Measurements from ENCODE around the gene PLB1. TPM values are rescaled to one million over a fixed set of nuclear protein-coding genes. Genes with fewer than 3 reads are reported as not detected.

The PLB1 gene
- total RNA-seq, 1 experiment from 2014 or later: 0.44 TPM

DNA sequence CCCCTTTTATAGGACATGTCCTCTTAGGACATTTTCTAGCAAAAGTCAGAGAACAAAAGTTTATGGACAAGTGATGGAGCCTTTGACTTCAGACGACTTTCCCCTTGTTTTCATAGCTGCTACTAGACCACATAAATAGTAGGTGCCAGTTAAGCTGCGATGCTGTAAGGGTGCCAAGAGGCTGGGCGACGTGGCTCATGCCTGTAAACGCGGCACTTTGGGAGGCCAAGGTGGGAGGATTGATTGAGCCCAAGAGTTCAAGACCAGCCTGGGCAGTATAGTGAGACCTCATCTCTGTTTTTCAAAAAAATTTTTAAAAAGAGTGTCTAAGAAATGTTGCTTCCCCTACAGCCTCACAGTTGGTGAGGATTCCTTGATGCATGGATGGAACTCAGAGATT, 2.2 kb upstream of the PLB1 start:
- ChIA-PET CTCF (interaction anchor here (1.3 to 1.8 kb wide), 2 partner anchors 41 to 741 kb away, joined by 3 to 4 read pairs; no protein-coding TSS in a partner anchor), POLR2A (no interaction called here)
- H3K27me3 Mint-ChIP-seq (ENCODE audit: low read depth): peaks cover 3% of the 10 kb centered on the region
- ATAC-seq (no peak), DNase-seq (ENCODE audit: low spot score) (no peak)
- no peak overlapping the region for H3K27ac Mint-ChIP-seq
- peaks cover 2% of the 10 kb centered on the region; the same call in 1 of the 2 replicates for H3K4me1 Mint-ChIP-seq
- no peaks in the 10 kb centered on the region for H3K9me3 Mint-ChIP-seq
- H3K4me3 Mint-ChIP-seq: no peak overlapping the region
- no peaks in the 10 kb centered on the region for H3K36me3 Mint-ChIP-seq
- TF ChIP-seq ZNF512 (CRISPR knock-in tag; IDR thresholded peaks at IDR 0.05; ENCODE audit: borderline replicate concordance): no peak
- no peak for TF ChIP-seq AR (CRISPR knock-in tag; IDR thresholded peaks at IDR 0.05)
- no peak for TF ChIP-seq ESRRA (CRISPR knock-in tag; IDR thresholded peaks at IDR 0.05; ENCODE audit: borderline replicate concordance)
- TF ChIP-seq ZNF423 (CRISPR knock-in tag; IDR thresholded peaks at IDR 0.05): no peak
- TF ChIP-seq, protein P1, sequence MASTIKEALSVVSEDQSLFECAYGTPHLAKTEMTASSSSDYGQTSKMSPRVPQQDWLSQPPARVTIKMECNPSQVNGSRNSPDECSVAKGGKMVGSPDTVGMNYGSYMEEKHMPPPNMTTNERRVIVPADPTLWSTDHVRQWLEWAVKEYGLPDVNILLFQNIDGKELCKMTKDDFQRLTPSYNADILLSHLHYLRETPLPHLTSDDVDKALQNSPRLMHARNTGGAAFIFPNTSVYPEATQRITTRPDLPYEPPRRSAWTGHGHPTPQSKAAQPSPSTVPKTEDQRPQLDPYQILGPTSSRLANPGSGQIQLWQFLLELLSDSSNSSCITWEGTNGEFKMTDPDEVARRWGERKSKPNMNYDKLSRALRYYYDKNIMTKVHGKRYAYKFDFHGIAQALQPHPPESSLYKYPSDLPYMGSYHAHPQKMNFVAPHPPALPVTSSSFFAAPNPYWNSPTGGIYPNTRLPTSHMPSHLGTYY (CRISPR knock-in tag; IDR thresholded peaks at IDR 0.05): no peak
- no peak for TF ChIP-seq ZNF416 (CRISPR knock-in tag; IDR thresholded peaks at IDR 0.05)
- no peak for TF ChIP-seq CTCF (IDR thresholded peaks at IDR 0.05)
- no peak for TF ChIP-seq ZNF219 (CRISPR knock-in tag; IDR thresholded peaks at IDR 0.05; ENCODE audit: borderline replicate concordance)
- no peak for TF ChIP-seq CREM (CRISPR knock-in tag; IDR thresholded peaks at IDR 0.05)
- TF ChIP-seq, protein P2, sequence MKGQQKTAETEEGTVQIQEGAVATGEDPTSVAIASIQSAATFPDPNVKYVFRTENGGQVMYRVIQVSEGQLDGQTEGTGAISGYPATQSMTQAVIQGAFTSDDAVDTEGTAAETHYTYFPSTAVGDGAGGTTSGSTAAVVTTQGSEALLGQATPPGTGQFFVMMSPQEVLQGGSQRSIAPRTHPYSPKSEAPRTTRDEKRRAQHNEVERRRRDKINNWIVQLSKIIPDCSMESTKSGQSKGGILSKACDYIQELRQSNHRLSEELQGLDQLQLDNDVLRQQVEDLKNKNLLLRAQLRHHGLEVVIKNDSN (CRISPR knock-in tag; IDR thresholded peaks at IDR 0.05): no peak

DNA sequence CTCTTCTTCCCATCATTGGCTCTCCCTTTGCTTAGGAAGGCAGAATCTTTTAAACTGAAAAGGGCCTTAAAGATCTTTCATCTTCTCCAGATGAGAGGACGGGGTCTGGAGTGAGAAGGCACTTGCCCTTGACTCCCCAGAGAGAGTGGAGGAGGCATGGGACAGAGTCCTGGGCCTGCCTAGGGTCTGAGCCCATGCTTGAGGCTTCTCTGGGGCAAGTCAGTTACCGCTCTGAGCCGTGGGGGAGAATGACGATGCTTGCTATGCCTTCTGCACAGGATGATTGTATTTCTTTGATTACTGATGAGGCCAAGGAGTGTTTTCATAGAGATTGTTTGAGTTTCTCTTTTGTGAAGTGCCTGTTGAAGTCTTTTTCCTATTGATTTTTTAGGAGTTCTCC, 921 bp downstream of the PLB1 start:
- ChIA-PET CTCF (no interaction called here), POLR2A (no interaction called here)
- no peak for TF ChIP-seq SMAD3 (CRISPR knock-in tag; IDR thresholded peaks at IDR 0.05; ENCODE audit: borderline replicate concordance)
- no peak for TF ChIP-seq AR (CRISPR knock-in tag; IDR thresholded peaks at IDR 0.05)
- TF ChIP-seq ZNF263 (CRISPR knock-in tag; IDR thresholded peaks at IDR 0.05; ENCODE audit: low read depth): no peak
- no peak for TF ChIP-seq TP53 (CRISPR knock-in tag; IDR thresholded peaks at IDR 0.05)
- no peak for TF ChIP-seq JUN (CRISPR knock-in tag; IDR thresholded peaks at IDR 0.05)
- Mint-ChIP-seq H3K27ac (no peak overlapping the region), H3K27me3 (ENCODE audit: low read depth) (no peaks in the 10 kb centered on the region), H3K36me3 (no peaks in the 10 kb centered on the region), H3K4me3 (no peak overlapping the region), H3K4me1 (no peaks in the 10 kb centered on the region), H3K9me3 (no peaks in the 10 kb centered on the region)
- DNase-seq (ENCODE audit: low spot score) (no peak), ATAC-seq (no peak)
